OCI-LY1 (cell line): Measurements from ENCODE around the gene IFITM10.

Source experiments
- H2AFZ ChIP-seq: fragments of 200-600 bp; sonication (generic), shearing (Covaris generic); 2 replicates; pipeline ENCODE4 v1.6.0; 2014; ENCODE audit warnings: antibody characterized with exemption, mild to moderate bottlenecking, low read length
- H3F3A ChIP-seq: fragments of 200-600 bp; sonication (generic), shearing (Covaris generic); 2 replicates; pipeline ENCODE4 v1.6.0; 2014; ENCODE audit warnings: mild to moderate bottlenecking, antibody characterized with exemption, low read length, moderate library complexity; ENCODE audit not compliant: insufficient read depth
- H3K27ac ChIP-seq: fragments of 200-600 bp; sonication (generic); 2 replicates; pipeline ENCODE4 v1.5.1; 2014; ENCODE audit warnings: low read length, mixed run types, mild to moderate bottlenecking, low read depth; ENCODE audit not compliant: poor library complexity, severe bottlenecking
- H3K27me3 ChIP-seq: fragments of 200-600 bp; sonication (generic); 2 replicates; pipeline ENCODE4 v1.6.0; 2014; ENCODE audit warnings: antibody characterized with exemption, mild to moderate bottlenecking, low read length, moderate library complexity; ENCODE audit not compliant: insufficient read depth
- H3K36me3 ChIP-seq: fragments of 200-600 bp; sonication (generic); 2 replicates; pipeline ENCODE4 v1.6.1; 2014; ENCODE audit warnings: mild to moderate bottlenecking, antibody characterized with exemption, low read length, moderate library complexity, mixed read lengths; ENCODE audit not compliant: insufficient read depth
- H3K4me1 ChIP-seq: fragments of 200-600 bp; sonication (generic); 2 replicates; pipeline ENCODE4 v1.5.1; 2014; ENCODE audit warnings: mild to moderate bottlenecking, low read length, moderate library complexity; ENCODE audit not compliant: insufficient read depth, severe bottlenecking
- H3K4me2 ChIP-seq: fragments of 200-600 bp; sonication (generic), shearing (Covaris generic); 2 replicates; pipeline ENCODE4 v1.6.1; 2014; ENCODE audit warnings: low read length
- H3K4me3 ChIP-seq: fragments of 200-600 bp; sonication (generic); 2 replicates; pipeline ENCODE4 v1.5.1; 2014; ENCODE audit warnings: low read length, low read depth, mild to moderate bottlenecking, mixed read lengths; ENCODE audit not compliant: poor library complexity, severe bottlenecking
- H3K79me2 ChIP-seq: fragments of 200-600 bp; shearing (Covaris generic); 2 replicates; pipeline ENCODE4 v1.6.1; 2016; ENCODE audit warnings: mixed run types, low read length, mixed read lengths; ENCODE audit not compliant: insufficient read depth
- H3K9ac ChIP-seq: fragments of 200-600 bp; sonication (generic), shearing (Covaris generic); 2 replicates; pipeline ENCODE4 v1.6.1; 2014; ENCODE audit warnings: mild to moderate bottlenecking, low read length, mixed read lengths
- H3K9me2 ChIP-seq: fragments of 200-600 bp; sonication (generic), shearing (Covaris generic); 2 replicates; pipeline ENCODE4 v1.6.1; 2014; ENCODE audit warnings: low read depth, mild to moderate bottlenecking, low read length, mixed read lengths
- H3K9me3 ChIP-seq: fragments of 200-600 bp; shearing (Covaris generic); 2 replicates; pipeline ENCODE4 v1.6.1; 2014; ENCODE audit warnings: low read length, mixed read lengths
- H4K20me1 ChIP-seq: fragments of 200-600 bp; sonication (generic), shearing (Covaris generic); 2 replicates; pipeline ENCODE4 v1.6.0; 2016; ENCODE audit warnings: mild to moderate bottlenecking, low read length; ENCODE audit not compliant: insufficient read depth
- EZH2 ChIP-seq: fragments of 200-600 bp; sonication (generic), shearing (Covaris generic); IDR thresholded peaks from 2 replicates; pipeline ENCODE4 v1.8.0; 2017; ENCODE audit warnings: borderline replicate concordance, mixed run types, mild to moderate bottlenecking, antibody characterized with exemption, low read length, moderate library complexity, mixed read lengths
- TF ChIP-seq, protein P1 (sequence below): fragments of 200-600 bp; sonication (generic), shearing (Covaris generic); IDR thresholded peaks from 2 replicates; pipeline ENCODE4 v1.5.1; 2017; ENCODE audit warnings: mild to moderate bottlenecking, antibody characterized with exemption, low read length, moderate library complexity, mixed read lengths

The IFITM10 gene

DNA sequence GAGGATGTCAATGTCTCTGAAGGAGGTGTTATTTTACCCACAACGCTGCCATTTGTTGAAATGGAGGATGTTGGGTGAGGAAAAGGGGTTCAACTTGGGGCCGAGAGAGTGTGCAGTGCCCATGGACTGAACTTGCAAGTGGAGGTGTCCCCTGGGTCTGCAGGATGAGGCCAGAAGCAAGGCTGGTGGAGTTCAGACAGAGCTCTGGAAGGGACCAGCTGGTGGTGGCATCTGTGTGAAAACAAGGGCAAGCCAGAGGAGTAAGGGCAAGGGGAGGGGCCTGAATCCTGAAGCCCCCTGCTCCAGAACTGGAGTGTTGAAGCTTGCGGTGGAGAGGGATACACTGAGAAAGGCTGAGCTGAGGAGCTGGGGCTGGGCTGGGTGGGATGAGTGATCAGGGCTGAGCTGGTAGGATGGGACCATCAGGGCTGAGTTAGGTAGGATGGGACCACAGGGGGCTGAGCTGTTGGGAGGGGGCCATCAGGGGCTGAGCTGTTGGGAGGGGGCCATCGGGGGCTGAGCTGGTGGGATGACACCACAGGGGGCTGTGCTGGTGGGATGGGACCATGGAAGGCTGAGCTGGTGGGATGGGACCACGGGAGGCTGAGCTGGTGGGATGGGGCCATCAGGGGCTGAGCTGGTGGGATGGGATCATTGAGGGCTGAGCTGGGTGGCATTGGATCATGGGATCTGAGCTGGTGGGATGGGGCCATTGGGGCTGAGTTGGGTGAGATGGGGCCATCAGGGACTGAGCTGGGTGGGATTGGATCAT, 26.7 kb upstream of the IFITM10 start:
- H3K27ac ChIP-seq: no peak overlapping the region
- no peaks in the 10 kb centered on the region for H3K9me3 ChIP-seq
- no peaks in the 10 kb centered on the region for H4K20me1 ChIP-seq
- no peaks in the 10 kb centered on the region for H3F3A ChIP-seq
- TF ChIP-seq, protein P1, sequence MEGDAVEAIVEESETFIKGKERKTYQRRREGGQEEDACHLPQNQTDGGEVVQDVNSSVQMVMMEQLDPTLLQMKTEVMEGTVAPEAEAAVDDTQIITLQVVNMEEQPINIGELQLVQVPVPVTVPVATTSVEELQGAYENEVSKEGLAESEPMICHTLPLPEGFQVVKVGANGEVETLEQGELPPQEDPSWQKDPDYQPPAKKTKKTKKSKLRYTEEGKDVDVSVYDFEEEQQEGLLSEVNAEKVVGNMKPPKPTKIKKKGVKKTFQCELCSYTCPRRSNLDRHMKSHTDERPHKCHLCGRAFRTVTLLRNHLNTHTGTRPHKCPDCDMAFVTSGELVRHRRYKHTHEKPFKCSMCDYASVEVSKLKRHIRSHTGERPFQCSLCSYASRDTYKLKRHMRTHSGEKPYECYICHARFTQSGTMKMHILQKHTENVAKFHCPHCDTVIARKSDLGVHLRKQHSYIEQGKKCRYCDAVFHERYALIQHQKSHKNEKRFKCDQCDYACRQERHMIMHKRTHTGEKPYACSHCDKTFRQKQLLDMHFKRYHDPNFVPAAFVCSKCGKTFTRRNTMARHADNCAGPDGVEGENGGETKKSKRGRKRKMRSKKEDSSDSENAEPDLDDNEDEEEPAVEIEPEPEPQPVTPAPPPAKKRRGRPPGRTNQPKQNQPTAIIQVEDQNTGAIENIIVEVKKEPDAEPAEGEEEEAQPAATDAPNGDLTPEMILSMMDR: no peak
- TF ChIP-seq EZH2: no peak
- no peak overlapping the region for H3K9ac ChIP-seq
- no peaks in the 10 kb centered on the region for H3K79me2 ChIP-seq
- no peaks in the 10 kb centered on the region for H3K9me2 ChIP-seq
- H3K4me3 ChIP-seq: no peak overlapping the region
- H3K27me3 ChIP-seq: no peaks in the 10 kb centered on the region
- no peaks in the 10 kb centered on the region for H3K4me1 ChIP-seq
- H3K36me3 ChIP-seq: no peaks in the 10 kb centered on the region
- H3K4me2 ChIP-seq: no peak overlapping the region
- H2AFZ ChIP-seq: no peak overlapping the region

DNA sequence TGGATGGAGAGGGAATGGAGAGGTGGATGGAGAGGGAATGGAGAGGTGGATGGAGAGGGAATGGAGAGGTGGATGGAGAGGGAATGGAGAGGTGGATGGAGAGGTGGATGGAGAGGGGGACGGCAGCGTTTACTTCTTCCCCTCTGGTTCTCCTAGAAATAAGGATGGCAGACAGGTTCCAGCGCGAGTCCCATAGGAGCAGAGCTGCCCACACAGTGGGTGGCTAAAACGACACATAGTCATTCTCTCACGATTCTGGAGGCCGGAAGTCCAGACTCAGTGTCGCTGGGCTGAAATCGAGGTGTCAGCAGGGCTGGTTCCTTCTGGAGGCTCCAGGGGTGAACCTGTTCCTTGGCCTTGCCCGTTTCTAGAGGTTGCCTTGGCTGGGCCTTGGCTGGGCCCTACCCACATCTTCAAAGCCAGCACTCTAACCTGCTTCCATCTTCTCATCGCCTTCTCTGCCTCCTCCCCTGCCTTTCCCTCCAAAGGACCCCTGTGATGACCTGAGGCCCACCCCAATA, 26.0 kb upstream of the IFITM10 start:
- Histone ChIP-seq H4K20me1 (no peaks in the 10 kb centered on the region), H3K36me3 (no peaks in the 10 kb centered on the region), H3K27ac (no peak overlapping the region), H3K9ac (no peak overlapping the region), H3K27me3 (0 out of 2 replicates have a peak, but pooled peaks cover under 1% of the 10 kb centered on the region), H3K79me2 (no peaks in the 10 kb centered on the region), H3K9me3 (no peaks in the 10 kb centered on the region), H2AFZ (no peak overlapping the region), H3K4me1 (no peaks in the 10 kb centered on the region), H3K9me2 (no peaks in the 10 kb centered on the region), H3K4me2 (no peak overlapping the region), H3F3A (no peaks in the 10 kb centered on the region), H3K4me3 (no peak overlapping the region)
- TF ChIP-seq, protein P1: no peak
- TF ChIP-seq EZH2: no peak

DNA sequence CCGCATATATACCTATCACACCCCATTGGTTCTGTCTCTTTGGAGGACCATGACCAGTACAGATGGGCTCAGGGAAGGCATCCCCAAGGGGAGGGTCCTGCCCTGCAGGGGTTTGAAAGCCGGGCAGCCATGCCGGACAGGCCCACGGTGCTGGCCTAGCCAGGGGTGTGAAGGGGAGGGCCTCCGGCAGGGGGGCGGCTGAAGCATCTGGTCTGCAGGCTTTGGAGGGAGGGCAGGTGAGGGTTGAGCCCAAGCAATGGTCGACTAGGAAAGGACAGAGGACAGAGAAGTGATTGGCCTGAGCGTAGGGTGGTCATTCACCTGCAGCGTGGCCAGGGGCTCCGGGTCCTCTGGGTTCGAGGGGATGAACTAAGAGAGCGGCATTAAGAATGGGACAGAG, 24.5 kb upstream of the IFITM10 start:
- H3K4me1 ChIP-seq: no peaks in the 10 kb centered on the region
- no peaks in the 10 kb centered on the region for H4K20me1 ChIP-seq
- TF ChIP-seq EZH2: no peak
- TF ChIP-seq, protein P1: no peak
- no peak overlapping the region for H3K27ac ChIP-seq
- no peak overlapping the region for H3K4me3 ChIP-seq
- no peaks in the 10 kb centered on the region for H3K9me3 ChIP-seq
- 0 out of 2 replicates have a peak, but pooled peaks cover 3% of the 10 kb centered on the region for H3K27me3 ChIP-seq
- no peak overlapping the region for H2AFZ ChIP-seq
- H3K36me3 ChIP-seq: no peaks in the 10 kb centered on the region
- H3K9ac ChIP-seq: no peak overlapping the region
- H3K4me2 ChIP-seq: no peak overlapping the region
- no peaks in the 10 kb centered on the region for H3F3A ChIP-seq
- H3K9me2 ChIP-seq: no peaks in the 10 kb centered on the region
- H3K79me2 ChIP-seq: no peaks in the 10 kb centered on the region
